NCI-H69 (cell line): ENCODE measurements around the gene RASSF3.
"Not testable (repeated sequence)": the region's sequence is repeated elsewhere in the genome, so short reads cannot be mapped to it uniquely, and the experiment has no call there.

ENCODE experiments used
- DNase-seq: peaks from one replicate; lab custom pipeline; 2025; lab: John Stamatoyannopoulos, UW

Gene RASSF3

GRCh38 chr12:64633011-64633939 is 23.0 kb downstream of the RASSF3 start:
- DNase-seq = peak; percentile 46

- peak; percentile 48 for DNase-seq
These were observed 23.6 kb downstream of the RASSF3 start for GRCh38 chr12:64633940-64634337.

- no peak for DNase-seq
These were observed 24.3 kb downstream of the RASSF3 start for GRCh38 chr12:64634508-64635092.

GRCh38 chr12:64635356-64635998 is 25.2 kb downstream of the RASSF3 start:
- DNase-seq = peak; percentile 22

GRCh38 chr12:64636856-64637255 is 26.6 kb downstream of the RASSF3 start:
- DNase-seq = peak; percentile 87

GRCh38 chr12:64639466-64639865 is 29.2 kb downstream of the RASSF3 start:
- peak; percentile 23 for DNase-seq

GRCh38 chr12:64646318-64646717 is 36.0 kb downstream of the RASSF3 start:
- DNase-seq = no peak

GRCh38 chr12:64649487-64649886 is 39.2 kb downstream of the RASSF3 start:
- DNase-seq = no peak

- DNase-seq = no peak
These were observed 40.5 kb downstream of the RASSF3 start for GRCh38 chr12:64650762-64651161.

- peak; percentile 62 for DNase-seq
These were observed 42.1 kb downstream of the RASSF3 start for GRCh38 chr12:64652346-64652745.

GRCh38 chr12:64653123-64653522 is 42.8 kb downstream of the RASSF3 start:
- no peak for DNase-seq

GRCh38 chr12:64653907-64654306 is 43.6 kb downstream of the RASSF3 start:
- not testable (repeated sequence) for DNase-seq

- DNase-seq = no peak
These were observed 44.8 kb downstream of the RASSF3 start for GRCh38 chr12:64655141-64655540.

- DNase-seq = no peak
These were observed 46.1 kb downstream of the RASSF3 start for GRCh38 chr12:64656429-64656828.

GRCh38 chr12:64658892-64659481 is 48.7 kb downstream of the RASSF3 start:
- no peak for DNase-seq

- peak; percentile 10 for DNase-seq
These were observed 50.1 kb downstream of the RASSF3 start for GRCh38 chr12:64660237-64661018.

GRCh38 chr12:64663015-64663414 is 52.7 kb downstream of the RASSF3 start:
- peak; percentile 63 for DNase-seq

- DNase-seq = peak; percentile 73
These were observed 55.2 kb downstream of the RASSF3 start for GRCh38 chr12:64665514-64665913.

- peak; percentile 53 for DNase-seq
These were observed 56.0 kb downstream of the RASSF3 start for GRCh38 chr12:64666054-64666914.

GRCh38 chr12:64667793-64668192 is 57.5 kb downstream of the RASSF3 start:
- DNase-seq = peak; percentile 51
